ENCODE results near the gene TCF12.

DNA sequence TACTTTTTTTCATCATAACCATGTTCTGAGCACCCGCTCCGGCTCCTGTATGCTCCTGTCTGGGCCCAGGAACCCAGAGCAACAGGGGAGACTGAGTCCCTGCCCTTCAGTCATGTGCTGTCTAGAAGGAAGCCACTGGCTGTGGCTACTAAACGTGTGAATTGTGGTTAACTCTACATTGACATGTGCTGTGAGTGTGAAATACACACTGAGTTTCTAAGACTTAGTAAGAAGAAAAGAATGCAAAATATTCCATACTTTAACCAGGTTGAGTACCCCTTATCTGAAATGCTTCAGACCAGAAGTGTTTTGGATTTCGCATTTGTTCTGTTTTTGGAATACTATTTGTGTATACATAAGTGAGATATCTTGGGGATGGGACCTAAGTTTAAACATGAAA lies 415.0 kb downstream of the TCF12 start:
- TF ChIP-seq, protein P1, sequence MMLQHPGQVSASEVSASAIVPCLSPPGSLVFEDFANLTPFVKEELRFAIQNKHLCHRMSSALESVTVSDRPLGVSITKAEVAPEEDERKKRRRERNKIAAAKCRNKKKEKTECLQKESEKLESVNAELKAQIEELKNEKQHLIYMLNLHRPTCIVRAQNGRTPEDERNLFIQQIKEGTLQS (IDR thresholded peaks at IDR 0.05; ENCODE audit: insufficient read depth, low read depth, low read length): no peak
- TF ChIP-seq SIN3A (conservative IDR thresholded peaks at IDR 0.05 in 1 of 2, IDR thresholded peaks at IDR 0.05 in 1 of 2; ENCODE audit: low read depth in 1 of 2, low read length in 2 of 2) (no peak), POLR2A (IDR thresholded peaks at IDR 0.05; ENCODE audit: control extremely low read depth in 1 of 2, low read depth in 2 of 2, low read length in 2 of 2) (no peak), SAP30 (IDR thresholded peaks at IDR 0.05; ENCODE audit: insufficient read depth, insufficient replicate concordance, low read length) (no peak), POU5F1 (IDR thresholded peaks at IDR 0.05; ENCODE audit: low read depth, low read length) (no peak), GABPA (IDR thresholded peaks at IDR 0.05; ENCODE audit: borderline replicate concordance, insufficient read depth, low read length) (no peak), SP1 (IDR thresholded peaks at IDR 0.05; ENCODE audit: low read depth, low read length) (no peak), EZH2 (IDR thresholded peaks at IDR 0.05; ENCODE audit: low read depth, low read length, severe bottlenecking) (no peak), CREB1 (IDR thresholded peaks at IDR 0.05) (no peak), GTF2F1 (IDR thresholded peaks at IDR 0.05; ENCODE audit: borderline replicate concordance, low read depth, low read length) (no peak), CHD2 (IDR thresholded peaks at IDR 0.05; ENCODE audit: low read length) (no peak), JUND (IDR thresholded peaks at IDR 0.05; ENCODE audit: low read length) (no peak)
- TF ChIP-seq, protein P2, sequence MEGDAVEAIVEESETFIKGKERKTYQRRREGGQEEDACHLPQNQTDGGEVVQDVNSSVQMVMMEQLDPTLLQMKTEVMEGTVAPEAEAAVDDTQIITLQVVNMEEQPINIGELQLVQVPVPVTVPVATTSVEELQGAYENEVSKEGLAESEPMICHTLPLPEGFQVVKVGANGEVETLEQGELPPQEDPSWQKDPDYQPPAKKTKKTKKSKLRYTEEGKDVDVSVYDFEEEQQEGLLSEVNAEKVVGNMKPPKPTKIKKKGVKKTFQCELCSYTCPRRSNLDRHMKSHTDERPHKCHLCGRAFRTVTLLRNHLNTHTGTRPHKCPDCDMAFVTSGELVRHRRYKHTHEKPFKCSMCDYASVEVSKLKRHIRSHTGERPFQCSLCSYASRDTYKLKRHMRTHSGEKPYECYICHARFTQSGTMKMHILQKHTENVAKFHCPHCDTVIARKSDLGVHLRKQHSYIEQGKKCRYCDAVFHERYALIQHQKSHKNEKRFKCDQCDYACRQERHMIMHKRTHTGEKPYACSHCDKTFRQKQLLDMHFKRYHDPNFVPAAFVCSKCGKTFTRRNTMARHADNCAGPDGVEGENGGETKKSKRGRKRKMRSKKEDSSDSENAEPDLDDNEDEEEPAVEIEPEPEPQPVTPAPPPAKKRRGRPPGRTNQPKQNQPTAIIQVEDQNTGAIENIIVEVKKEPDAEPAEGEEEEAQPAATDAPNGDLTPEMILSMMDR (IDR thresholded peaks at IDR 0.05; ENCODE audit: control extremely low read depth in 1 of 3, insufficient read depth in 1 of 3, low read depth in 1 of 3, low read length in 3 of 3): no peak
